Uterus (tissue), 4 donors: Measurements from ENCODE around the gene SIK2. TPM values are rescaled to one million over a fixed set of nuclear protein-coding genes. Genes with fewer than 3 reads are reported as not detected.

Source experiments
- DNase-seq, 2 donors: peaks; one replicate each; pipeline ENCODE4 v3.0.0-alpha.2; 2019 to 2020
- H3K27ac ChIP-seq, 2 donors: fragments of 200-600 bp; sonication (generic); 1 replicate in 1 of 2; 2 replicates in 1 of 2; pipeline ENCODE4 v1.5.1; 2016 to 2018
- H3K27me3 ChIP-seq, 2 donors: fragments of 200-600 bp; sonication (generic); one replicate each; pipeline ENCODE4 v1.5.1; 2018 to 2019; ENCODE audit warnings: control low read depth in 1 of 2
- H3K36me3 ChIP-seq, 2 donors: fragments of 200-600 bp; sonication (generic); one replicate each; pipeline ENCODE4 v1.5.1; 2019; ENCODE audit warnings: control low read depth in 1 of 2
- H3K4me1 ChIP-seq, 2 donors: fragments of 200-600 bp; sonication (generic); one replicate each; pipeline ENCODE4 v1.5.1; 2018 to 2019; ENCODE audit warnings: control low read depth in 1 of 2
- H3K4me3 ChIP-seq, 2 donors: fragments of 200-600 bp; sonication (generic); 1 replicate in 1 of 2; 2 replicates in 1 of 2; pipeline ENCODE4 v1.5.1; 2018 to 2019; ENCODE audit warnings: mild to moderate bottlenecking in 1 of 2
- H3K9me3 ChIP-seq, 2 donors: fragments of 200-600 bp; sonication (generic); one replicate each; pipeline ENCODE4 v1.5.1; 2019; ENCODE audit warnings: control low read depth in 1 of 2
- CTCF ChIP-seq, 4 experiments: fragments of 200-600 bp in 2 of 4; fragments of 450-650 bp in 2 of 4; sonication (generic) in 2 of 4; IDR thresholded peaks; one replicate each; pipeline ENCODE4 v1.5.1; 2016 to 2019; ENCODE audit warnings: antibody characterized with exemption in 4 of 4, mild to moderate bottlenecking in 2 of 4, moderate library complexity in 1 of 4
- POLR2A ChIP-seq, 2 donors: fragments of 450-650 bp; IDR thresholded peaks; one replicate each; pipeline ENCODE4 v1.6.1; 2016; ENCODE audit warnings: antibody characterized with exemption in 2 of 2, mild to moderate bottlenecking in 1 of 2, moderate library complexity in 1 of 2
- intact Hi-C: fragments of 100-400 bp; cut with DNase I; formaldehyde crosslinking; loops from one replicate; pipeline ENCODE4 v1.15.1; 2023; ENCODE audit warnings: low total_unique reads
- total RNA-seq, 4 donors: library from RNA; depleted of rRNA in 3 of 4; stranded (reverse); fragments of >200 nt in 3 of 4; gene quantifications; one replicate each; pipeline versions ENCODE4 v1.1.0 to v1.2.4, GENCODE V29; 2014 to 2023
- donor health status: DM: yes; HTN: yes; CAD: no.

The SIK2 gene
- total RNA-seq, 4 donors from 2014 or later, result 11.5 to 27.7 (median 16.7) TPM

GRCh38 chr11:111745719-111746504 is 143.7 kb downstream of the SIK2 start:
- H3K27ac ChIP-seq, result peak overlapping the region; percentile 49 to 71
- intact Hi-C loops, result no loop called here
- no peaks in the 10 kb centered on the region for H3K4me1 ChIP-seq
- H3K9me3 ChIP-seq, result no peaks in the 10 kb centered on the region
- no peak for TF ChIP-seq CTCF (IDR thresholded peaks at IDR 0.05)
- TF ChIP-seq POLR2A (IDR thresholded peaks at IDR 0.05), result no peak
- no peak overlapping the region for H3K4me3 ChIP-seq
- H3K27me3 ChIP-seq, result no peaks in the 10 kb centered on the region
- no peaks in the 10 kb centered on the region for H3K36me3 ChIP-seq
- no peak for DNase-seq

GRCh38 chr11:111748035-111748804 is 146.0 kb downstream of the SIK2 start:
- Histone ChIP-seq H3K4me1 (no peaks in the 10 kb centered on the region), H3K36me3 (no peaks in the 10 kb centered on the region), H3K27me3 (no peaks in the 10 kb centered on the region), H3K4me3 (no peak overlapping the region), H3K9me3 (no peaks in the 10 kb centered on the region), H3K27ac (peak overlapping the region; percentile 7 to 18)
- no peak for DNase-seq
- intact Hi-C loops, result no loop called here
- no peak for TF ChIP-seq POLR2A (IDR thresholded peaks at IDR 0.05)
- no peak for TF ChIP-seq CTCF (IDR thresholded peaks at IDR 0.05)

GRCh38 chr11:111749646-111750045 is 147.4 kb downstream of the SIK2 start:
- intact Hi-C loops, result no loop called here
- Histone ChIP-seq H3K27me3 (no peaks in the 10 kb centered on the region), H3K27ac (no peak overlapping the region), H3K36me3 (no peaks in the 10 kb centered on the region), H3K4me3 (no peak overlapping the region), H3K4me1 (no peaks in the 10 kb centered on the region), H3K9me3 (no peaks in the 10 kb centered on the region)
- no peak for TF ChIP-seq CTCF (IDR thresholded peaks at IDR 0.05)
- no peak for TF ChIP-seq POLR2A (IDR thresholded peaks at IDR 0.05)
- no peak for DNase-seq

GRCh38 chr11:111756097-111756496 is 153.8 kb downstream of the SIK2 start:
- Histone ChIP-seq H3K9me3 (no peaks in the 10 kb centered on the region), H3K27me3 (no peaks in the 10 kb centered on the region), H3K27ac (no peak overlapping the region), H3K36me3 (peaks cover 0 to 2% of the 10 kb centered on the region in 2 donors), H3K4me3 (no peak overlapping the region), H3K4me1 (no peaks in the 10 kb centered on the region)
- DNase-seq, result no peak
- TF ChIP-seq CTCF (IDR thresholded peaks at IDR 0.05), result no peak
- intact Hi-C loops, result no loop called here

- Histone ChIP-seq H3K9me3 (no peaks in the 10 kb centered on the region), H3K4me3 (no peak overlapping the region), H3K4me1 (no peaks in the 10 kb centered on the region), H3K36me3 (peaks cover 0 to 2% of the 10 kb centered on the region in 2 donors), H3K27me3 (no peaks in the 10 kb centered on the region), H3K27ac (peak overlapping the region in 1 of 2 donors; percentile 17)
- intact Hi-C loops, result no loop called here
- no peak for TF ChIP-seq POLR2A (IDR thresholded peaks at IDR 0.05)
- no peak for TF ChIP-seq CTCF (IDR thresholded peaks at IDR 0.05)
- DNase-seq, result no peak
Measured at GRCh38 chr11:111759376-111759775, 157.1 kb downstream of the SIK2 start.
